SK-N-DZ (cell line): ENCODE measurements around the gene MTCL3.
A peak's percentile ranks its signal among the peaks of the same experiment; 100 is the strongest.

Experiments used
- DNase-seq: peaks from one replicate; pipeline ENCODE4 v3.0.0-alpha.2; 2015; ENCODE audit warnings: low spot score

The MTCL3 gene

GRCh38 chr6:127468936-127469335 lies 50.2 kb downstream of the MTCL3 start:
- no peak for DNase-seq

GRCh38 chr6:127466416-127466815 lies 52.7 kb downstream of the MTCL3 start:
- DNase-seq, result no peak

- peak; percentile 61 for DNase-seq
Observed at GRCh38 chr6:127464881-127465459, 54.2 kb downstream of the MTCL3 start.

GRCh38 chr6:127464161-127464880 lies 54.8 kb downstream of the MTCL3 start:
- no peak for DNase-seq

- DNase-seq, result no peak
Observed at GRCh38 chr6:127463056-127463455, 56.1 kb downstream of the MTCL3 start.

GRCh38 chr6:127462376-127462775 lies 56.8 kb downstream of the MTCL3 start:
- no peak for DNase-seq

GRCh38 chr6:127460465-127460864 lies 58.7 kb downstream of the MTCL3 start:
- no peak for DNase-seq

- DNase-seq, result no peak
Observed at GRCh38 chr6:127459231-127459641, 59.9 kb downstream of the MTCL3 start, which contains the start of gene KIAA0408. TSS of gene KIAA0408 (minus strand) at chr6:127459389. CDS start at chr6:127453981, 5,408 bp downstream.

GRCh38 chr6:127458817-127459216 lies 60.3 kb downstream of the MTCL3 start:
- no peak for DNase-seq

- no peak for DNase-seq
Observed at GRCh38 chr6:127458222-127458621, 60.9 kb downstream of the MTCL3 start.

GRCh38 chr6:127457456-127458064 lies 61.6 kb downstream of the MTCL3 start:
- no peak for DNase-seq

- no peak for DNase-seq
Observed at GRCh38 chr6:127456465-127456864, 62.7 kb downstream of the MTCL3 start.

- no peak for DNase-seq
Observed at GRCh38 chr6:127453845-127454619, 65.1 kb downstream of the MTCL3 start.

GRCh38 chr6:127452803-127453202 lies 66.3 kb downstream of the MTCL3 start:
- DNase-seq, result no peak

GRCh38 chr6:127451388-127451787 lies 67.7 kb downstream of the MTCL3 start:
- DNase-seq, result no peak

GRCh38 chr6:127447780-127448179 lies 71.4 kb downstream of the MTCL3 start:
- no peak for DNase-seq

GRCh38 chr6:127446356-127446755 lies 72.8 kb downstream of the MTCL3 start:
- no peak for DNase-seq

- DNase-seq, result no peak
Observed at GRCh38 chr6:127441881-127442280, 77.3 kb downstream of the MTCL3 start.

- no peak for DNase-seq
Observed at GRCh38 chr6:127439718-127440117, 79.4 kb downstream of the MTCL3 start.

- no peak for DNase-seq
Observed at GRCh38 chr6:127436578-127437110, 82.5 kb downstream of the MTCL3 start.

- no peak for DNase-seq
Observed at GRCh38 chr6:127435626-127436220, 83.4 kb downstream of the MTCL3 start.
